Regular cardiac myocyte (primary cell): ENCODE data around the gene QRICH1. TPM values are rescaled to one million over a fixed set of nuclear protein-coding genes. Genes with fewer than 3 reads are reported as not detected.

Experiments used
- total RNA-seq: library from RNA; depleted of rRNA; stranded (reverse); fragments of >200 nt; gene quantifications from 2 replicates; pipeline ENCODE4 v1.2.3, GENCODE V29; 2014

Gene QRICH1
- 69.4 and 191 TPM in 2 replicates for total RNA-seq

DNA sequence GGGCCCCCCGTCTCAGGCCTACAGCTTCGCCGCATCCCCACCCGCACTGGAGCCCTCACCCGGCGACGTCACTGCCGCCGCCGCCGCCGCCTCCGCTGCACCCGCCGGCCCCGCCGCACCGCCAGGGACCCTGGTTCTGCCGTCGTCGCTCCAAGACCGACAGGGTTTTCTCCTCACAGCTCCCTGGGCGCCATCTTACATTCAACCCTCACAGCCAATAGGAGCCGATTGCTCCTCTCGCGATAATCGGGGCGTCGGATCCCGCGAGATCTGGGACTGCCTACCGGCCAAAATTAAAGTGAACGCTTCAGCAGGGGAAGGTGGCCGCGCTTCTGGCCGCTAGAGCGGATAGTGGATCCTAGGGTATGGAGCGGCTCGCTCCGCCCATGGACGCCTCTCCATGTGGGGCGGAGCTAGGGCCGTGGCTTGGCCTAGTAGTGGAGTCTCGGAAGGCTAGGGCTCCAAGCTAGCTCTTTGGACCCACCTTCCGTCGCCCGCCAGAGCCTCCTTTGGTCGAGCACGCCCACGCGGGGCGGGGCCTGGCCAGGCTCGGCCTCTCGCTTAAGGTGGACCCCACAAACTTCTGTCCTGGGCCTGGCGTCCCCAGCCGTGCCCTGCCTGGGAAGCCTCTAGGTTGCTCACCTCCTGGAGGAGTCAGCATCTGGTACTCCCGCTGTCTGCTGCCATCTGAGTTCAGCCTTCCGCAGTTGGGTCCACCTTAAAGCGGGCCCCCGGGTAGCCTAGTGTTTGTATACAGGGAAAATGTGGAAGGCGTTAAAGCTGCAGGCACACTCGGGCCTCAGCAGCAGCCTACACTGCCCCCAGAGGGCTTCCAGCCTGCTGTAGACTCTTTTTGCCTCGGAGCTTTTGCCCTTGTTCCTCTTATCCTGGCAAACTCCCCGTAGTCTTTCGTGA lies at the start of gene QRICH1:
TSS of gene QRICH1 (minus strand) at position 219 of the 915 bp plus-strand sequence. CDS start 17,054 bp downstream, outside the sequence.

GRCh38 chr3:49132437-49133225 lies 38.8 kb upstream of the QRICH1 start, which contains the start of gene LAMB2:
Gene LAMB2 (minus strand): TSS chr3:49133050. CDS start chr3:49132867, 183 bp downstream.

DNA sequence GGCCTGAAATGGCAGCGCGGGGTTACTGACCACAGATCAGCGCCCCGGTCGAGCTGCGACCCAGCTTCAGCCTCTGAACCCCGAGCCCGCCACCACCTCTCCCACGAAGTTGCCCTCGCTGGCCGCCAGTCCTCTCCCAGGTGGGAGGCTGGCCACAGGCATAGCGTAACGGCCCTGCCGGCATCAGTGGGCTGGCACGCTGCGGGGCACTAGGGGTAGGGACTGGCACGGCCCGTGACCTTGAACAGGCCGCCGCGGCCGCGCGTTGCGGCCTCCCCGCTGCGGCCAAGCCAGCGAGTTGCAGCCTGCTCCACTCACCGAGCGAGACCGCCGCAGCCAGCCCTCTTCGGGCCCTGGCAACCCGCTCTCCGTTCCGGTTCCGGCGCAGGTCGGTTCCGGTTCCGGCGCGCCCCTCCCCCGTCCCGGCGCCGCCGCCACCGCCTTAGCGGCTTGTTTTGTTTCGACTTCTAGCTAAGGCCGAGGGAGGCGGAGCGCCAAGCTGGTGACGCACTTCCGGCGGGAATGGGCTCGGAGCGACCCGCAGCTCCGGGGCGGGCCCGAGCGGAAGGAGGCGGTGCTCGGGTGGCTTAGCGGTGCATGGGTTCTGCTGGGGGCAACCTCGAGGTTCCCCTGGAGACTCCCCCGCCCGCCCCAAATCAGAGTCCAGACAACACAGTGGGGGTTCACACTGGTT lies 26.7 kb upstream of the QRICH1 start, which contains the start of gene USP19:
TSS of gene USP19 (minus strand) at position 386 of the 694 bp plus-strand sequence. CDS start 1,678 bp downstream, outside the sequence.

GRCh38 chr3:49104427-49105291 lies 10.8 kb upstream of the QRICH1 start, which contains the start of gene QARS1:
Gene QARS1 (minus strand): TSS chr3:49104757. CDS start chr3:49104733, 24 bp downstream.

DNA sequence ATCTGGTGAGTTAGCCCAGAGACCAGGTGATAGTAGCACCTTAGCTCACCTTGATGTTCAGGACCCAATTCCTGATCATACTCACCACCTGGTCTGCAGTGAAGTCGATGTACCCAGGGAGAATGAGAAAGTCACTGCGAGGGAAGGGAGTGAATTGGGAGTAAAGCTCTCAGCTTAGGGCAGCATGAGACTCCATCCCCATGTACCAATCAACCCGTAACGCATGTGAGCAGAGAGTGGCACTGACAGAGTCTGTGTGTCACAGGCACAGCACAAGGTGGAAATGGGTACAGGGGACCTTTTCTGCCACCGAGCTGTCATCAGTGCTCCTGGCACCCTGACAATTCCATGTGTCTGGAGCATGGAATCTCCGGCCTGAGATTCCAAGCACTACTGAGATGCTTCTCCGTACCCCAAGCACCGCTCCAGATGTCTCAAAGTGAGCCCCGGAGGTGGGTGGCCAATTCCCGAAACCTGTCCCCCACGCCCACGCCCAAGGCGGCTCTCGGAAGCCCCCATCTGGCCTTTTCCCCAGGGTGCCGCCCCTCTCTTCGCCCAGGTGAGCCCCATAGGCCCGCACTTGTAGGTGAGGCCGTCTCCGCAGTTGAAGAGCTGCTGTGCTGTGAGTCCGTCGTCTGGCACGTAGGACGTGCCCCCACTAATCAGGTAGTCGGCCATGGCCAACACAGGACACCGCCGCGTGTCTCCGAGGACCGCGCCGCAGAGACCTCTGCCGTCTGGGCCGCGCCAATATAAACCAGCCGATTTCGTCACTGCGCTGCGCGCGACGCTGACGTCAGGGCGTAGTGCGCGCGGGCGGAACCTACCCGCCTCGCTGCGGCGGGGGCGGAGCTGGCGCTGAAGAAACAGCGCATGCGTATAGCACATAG lies 65.0 kb downstream of the QRICH1 start, which contains the start of gene IMPDH2:
TSS of gene IMPDH2 (minus strand) at position 726 of the 890 bp plus-strand sequence. CDS start at position 678, 48 bp downstream.

DNA sequence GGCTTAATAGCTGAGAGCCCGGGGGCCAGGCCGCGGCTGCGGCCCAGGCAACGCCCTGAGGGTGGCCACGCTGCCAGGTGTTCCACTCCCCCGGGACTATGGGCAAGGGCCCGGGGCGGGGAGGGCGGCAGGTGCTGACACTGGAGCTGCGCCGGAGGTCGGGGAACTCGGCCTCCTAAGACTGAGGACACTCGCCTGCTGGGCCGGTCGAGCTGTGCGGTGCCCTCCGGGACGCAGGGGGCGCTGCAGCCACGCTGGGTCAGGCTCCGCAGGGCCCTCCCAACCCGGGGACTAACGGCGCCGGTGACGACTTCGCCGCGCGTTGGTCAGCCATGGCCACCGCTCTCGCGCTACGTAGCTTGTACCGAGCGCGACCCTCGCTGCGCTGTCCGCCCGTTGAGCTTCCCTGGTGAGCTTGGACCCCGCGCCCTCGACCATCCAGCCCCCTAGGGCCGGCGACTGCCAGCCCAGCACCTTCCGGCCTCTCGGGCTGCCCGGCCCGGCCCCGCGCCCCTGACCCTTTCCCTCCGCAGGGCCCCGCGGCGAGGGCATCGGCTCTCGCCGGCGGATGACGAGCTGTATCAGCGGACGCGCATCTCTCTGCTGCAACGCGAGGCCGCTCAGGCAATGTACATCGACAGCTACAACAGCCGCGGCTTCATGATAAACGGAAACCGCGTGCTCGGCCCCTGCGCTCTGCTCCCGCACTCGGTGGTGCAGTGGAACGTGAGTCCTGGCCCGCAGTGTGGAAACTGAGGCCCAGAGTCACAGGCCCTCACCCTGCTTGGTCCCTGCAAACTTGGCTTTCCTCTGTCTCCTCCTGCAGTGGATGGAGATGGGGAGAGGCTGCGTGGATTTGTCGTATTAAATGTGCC lies 71.8 kb downstream of the QRICH1 start, which contains the start of gene NDUFAF3:
TSS of gene NDUFAF3 (plus strand) at position 309 of the 875 bp plus-strand sequence. CDS start at position 333, 24 bp downstream.

DNA sequence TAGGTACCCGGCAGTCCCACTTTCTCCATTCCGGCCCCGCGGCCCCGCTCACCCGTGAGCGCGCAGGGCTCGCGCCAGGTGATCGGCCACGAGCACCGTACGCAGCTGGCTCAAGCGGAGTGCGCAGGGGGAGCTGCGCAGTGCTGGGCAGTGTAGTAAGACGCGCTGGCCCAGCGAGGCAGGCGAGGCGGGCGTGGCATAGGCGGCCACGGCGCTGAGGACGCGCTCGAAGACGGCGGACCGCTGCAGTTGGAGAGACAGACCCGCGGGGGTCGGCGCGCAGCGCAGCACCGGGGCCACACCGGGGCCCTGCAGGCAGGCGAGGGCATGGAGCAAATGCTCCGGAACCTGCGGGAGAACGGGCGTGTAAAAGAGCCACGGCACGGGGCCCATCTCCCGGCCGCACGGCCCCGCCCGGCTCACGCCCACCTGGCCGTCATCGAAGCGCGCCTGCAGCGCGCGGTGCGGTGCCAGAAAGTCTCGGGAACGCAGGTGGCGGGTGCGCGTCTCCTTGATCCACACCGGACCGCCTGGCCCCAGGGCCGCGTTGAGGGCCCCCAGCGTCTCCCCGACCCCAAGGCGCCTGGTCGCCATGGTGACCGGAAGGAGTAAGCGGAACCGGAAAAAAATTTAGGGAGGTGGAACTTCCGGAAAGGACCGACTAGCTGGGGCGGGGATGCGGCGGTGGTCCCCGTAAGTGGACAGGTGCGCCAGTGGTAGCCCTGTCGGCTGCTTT lies 75.7 kb downstream of the QRICH1 start, which contains the start of gene DALRD3:
TSS of gene DALRD3 (minus strand) at position 610 of the 736 bp plus-strand sequence. CDS start at position 594, 16 bp downstream.

GRCh38 chr3:49007068-49007770 lies 86.7 kb downstream of the QRICH1 start, which contains the start of gene WDR6:
Gene WDR6 (plus strand): TSS chr3:49007391. CDS start chr3:49007432, 41 bp downstream.

DNA sequence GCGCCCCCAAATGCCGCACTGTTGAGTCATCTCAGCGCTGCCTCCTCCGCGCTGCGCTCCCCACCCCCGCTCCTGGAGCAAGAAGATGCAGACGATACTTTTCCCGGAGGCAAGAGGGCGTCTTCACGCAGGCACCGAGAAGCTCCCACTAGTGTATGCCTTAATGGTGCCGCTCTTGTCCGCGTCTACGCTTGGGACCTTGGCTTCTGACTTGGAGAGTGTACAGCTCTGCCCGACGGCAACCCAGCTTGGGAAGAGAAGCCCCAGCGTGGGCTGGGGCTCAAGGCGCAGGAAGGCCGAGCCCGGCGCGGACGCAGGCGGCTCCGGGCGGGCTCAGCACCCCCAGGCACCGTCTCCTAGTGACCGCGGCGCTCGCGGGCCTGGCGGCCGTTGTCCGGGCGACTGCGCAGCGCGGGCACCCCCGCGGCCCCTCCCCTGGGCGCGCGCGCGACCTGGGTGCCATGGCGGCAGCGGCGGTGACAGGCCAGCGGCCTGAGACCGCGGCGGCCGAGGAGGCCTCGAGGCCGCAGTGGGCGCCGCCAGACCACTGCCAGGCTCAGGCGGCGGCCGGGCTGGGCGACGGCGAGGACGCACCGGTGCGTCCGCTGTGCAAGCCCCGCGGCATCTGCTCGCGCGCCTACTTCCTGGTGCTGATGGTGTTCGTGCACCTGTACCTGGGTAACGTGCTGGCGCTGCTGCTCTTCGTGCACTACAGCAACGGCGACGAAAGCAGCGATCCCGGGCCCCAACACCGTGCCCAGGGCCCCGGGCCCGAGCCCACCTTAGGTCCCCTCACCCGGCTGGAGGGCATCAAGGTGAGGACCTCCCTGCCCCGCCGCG lies 103.9 kb downstream of the QRICH1 start, which contains the start of gene P4HTM:
TSS of gene P4HTM (plus strand) at position 446 of the 840 bp plus-strand sequence. CDS start at position 462, 16 bp downstream.

Other genes with a start within 250 kb of the QRICH1 start
- 22.3 and 53.7 TPM in 2 replicates for gene PRKAR2A, start 246.2 kb downstream of the QRICH1 start, total RNA-seq
- gene SLC25A20, start 195.2 kb downstream of the QRICH1 start, total RNA-seq = 34.3 and 35.2 TPM in 2 replicates
- 73.9 and 76.5 TPM in 2 replicates for gene ARIH2, start 175.2 kb downstream of the QRICH1 start, total RNA-seq
- 22.4 and 45.7 TPM in 2 replicates for gene P4HTM, start 103.8 kb downstream of the QRICH1 start, total RNA-seq
- 36.4 and 62.3 TPM in 2 replicates for gene WDR6, start 86.7 kb downstream of the QRICH1 start, total RNA-seq
- gene DALRD3, start 75.5 kb downstream of the QRICH1 start, total RNA-seq = 39.2 and 42.0 TPM in 2 replicates
- 60.6 and 75.3 TPM in 2 replicates for gene NDUFAF3, start 72.0 kb downstream of the QRICH1 start, total RNA-seq
- gene IMPDH2, start 64.7 kb downstream of the QRICH1 start, total RNA-seq = 237 and 343 TPM in 2 replicates
- 264 and 270 TPM in 2 replicates for gene QARS1, start 10.7 kb upstream of the QRICH1 start, total RNA-seq
- 42.8 and 47.7 TPM in 2 replicates for gene USP19, start 26.8 kb upstream of the QRICH1 start, total RNA-seq
- gene LAMB2, start 39.0 kb upstream of the QRICH1 start, total RNA-seq = 360 and 613 TPM in 2 replicates
- gene CCDC71, start 72.3 kb upstream of the QRICH1 start, total RNA-seq = 14.9 and 23.0 TPM in 2 replicates
- 22.6 and 24.2 TPM in 2 replicates for gene KLHDC8B, start 77.5 kb upstream of the QRICH1 start, total RNA-seq
- 0.28 and 0.96 TPM in 2 replicates for gene C3orf62, start 183.2 kb upstream of the QRICH1 start, total RNA-seq
- gene USP4, start 246.0 kb upstream of the QRICH1 start, total RNA-seq = 15.5 and 25.7 TPM in 2 replicates